ENCODE data around the gene NRTN. TPM values are rescaled to one million over a fixed set of nuclear protein-coding genes. Genes with fewer than 3 reads are reported as not detected.
A peak's percentile ranks its signal among the peaks of the same experiment; 100 is the strongest.
"Not testable (repeated sequence)": the region's sequence is repeated elsewhere in the genome, so short reads cannot be mapped to it uniquely, and the experiment has no call there.

The NRTN gene
- total RNA-seq, 1 donor from 2014 or later: not detected

DNA sequence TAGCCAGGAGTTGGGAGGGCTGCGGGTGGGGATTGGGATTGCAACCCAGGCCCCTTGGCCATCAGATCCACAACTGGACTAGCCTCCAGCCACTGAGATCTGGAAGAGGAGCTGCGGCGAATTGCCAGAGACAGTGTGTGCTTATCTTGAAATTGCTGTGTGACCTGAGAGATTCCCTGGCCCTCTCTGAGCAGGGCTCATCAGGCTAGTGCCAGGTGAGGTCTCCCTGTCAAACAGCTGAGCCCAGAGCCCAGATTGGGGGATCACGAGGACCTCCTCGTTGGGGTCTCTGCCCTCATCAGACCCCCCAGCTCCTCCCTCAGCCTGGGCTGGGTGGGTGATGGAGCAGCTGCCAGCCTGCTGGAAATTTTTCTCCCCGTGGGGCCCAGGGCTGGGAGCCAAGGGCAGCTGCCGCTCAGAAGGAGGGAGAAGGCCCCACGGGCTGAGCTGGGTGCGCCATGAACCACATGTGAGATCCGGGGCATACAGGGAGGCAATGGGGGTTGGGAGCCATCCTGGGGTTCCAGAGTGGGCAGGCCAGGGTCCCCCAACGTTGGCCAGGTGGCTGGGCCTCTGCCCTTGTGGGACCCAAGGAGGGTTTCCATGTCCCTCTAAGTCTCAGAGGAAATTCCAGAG is 58.3 kb downstream of the NRTN start:
- FAIRE-seq (no peak), DNase-seq (ENCODE audit: low spot score in 2 of 2) (no peak)

DNA sequence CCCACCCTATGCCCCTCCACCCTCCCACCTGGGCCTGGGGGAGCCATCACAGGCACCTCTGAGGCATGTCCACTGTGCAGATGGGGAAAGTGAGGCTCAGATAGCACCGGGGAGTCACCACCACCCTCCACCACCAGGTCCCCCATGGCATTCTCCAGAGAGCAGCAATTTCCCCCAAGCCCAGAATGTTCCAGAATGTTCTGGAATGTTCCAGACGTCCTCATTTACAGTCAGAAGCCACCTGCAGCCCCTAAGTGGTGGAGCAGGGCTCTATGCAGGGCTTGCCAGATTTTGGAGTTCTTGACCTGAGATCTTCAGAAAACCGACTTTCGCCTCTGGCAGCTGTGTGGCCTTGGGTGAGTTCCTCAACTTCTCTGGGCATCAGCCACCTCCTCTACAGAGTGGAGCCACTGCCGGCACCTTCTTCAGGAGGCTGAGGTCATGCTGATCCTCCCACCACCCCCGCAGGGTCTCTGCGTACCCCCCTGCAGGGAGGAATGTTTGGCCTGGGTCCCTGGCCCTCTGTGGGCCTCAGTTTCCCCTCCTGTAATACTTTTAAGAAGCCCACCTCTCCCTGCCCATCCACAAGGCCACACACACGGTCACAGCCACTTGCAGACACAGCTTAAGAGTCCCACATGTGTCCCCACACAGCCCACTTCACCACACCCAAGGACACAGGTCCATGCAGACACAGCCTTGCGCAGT is 59.3 kb downstream of the NRTN start:
- no peak for DNase-seq (ENCODE audit: low spot score in 2 of 2)
- no peak for FAIRE-seq

- DNase-seq (ENCODE audit: low spot score in 2 of 2) (peak in 1 of 2 donors; percentile 7), FAIRE-seq (no peak)
Measured at GRCh38 chr19:5864725-5865486, 60.0 kb downstream of the NRTN start.

GRCh38 chr19:5865772-5866171 is 60.9 kb downstream of the NRTN start:
- DNase-seq (ENCODE audit: low spot score in 2 of 2): no peak
- FAIRE-seq: no peak

- FAIRE-seq (no peak), DNase-seq (ENCODE audit: low spot score in 2 of 2) (no peak)
Measured at GRCh38 chr19:5867201-5868136, 62.6 kb downstream of the NRTN start.

GRCh38 chr19:5870986-5871394 is 66.1 kb downstream of the NRTN start:
- FAIRE-seq: no peak

DNA sequence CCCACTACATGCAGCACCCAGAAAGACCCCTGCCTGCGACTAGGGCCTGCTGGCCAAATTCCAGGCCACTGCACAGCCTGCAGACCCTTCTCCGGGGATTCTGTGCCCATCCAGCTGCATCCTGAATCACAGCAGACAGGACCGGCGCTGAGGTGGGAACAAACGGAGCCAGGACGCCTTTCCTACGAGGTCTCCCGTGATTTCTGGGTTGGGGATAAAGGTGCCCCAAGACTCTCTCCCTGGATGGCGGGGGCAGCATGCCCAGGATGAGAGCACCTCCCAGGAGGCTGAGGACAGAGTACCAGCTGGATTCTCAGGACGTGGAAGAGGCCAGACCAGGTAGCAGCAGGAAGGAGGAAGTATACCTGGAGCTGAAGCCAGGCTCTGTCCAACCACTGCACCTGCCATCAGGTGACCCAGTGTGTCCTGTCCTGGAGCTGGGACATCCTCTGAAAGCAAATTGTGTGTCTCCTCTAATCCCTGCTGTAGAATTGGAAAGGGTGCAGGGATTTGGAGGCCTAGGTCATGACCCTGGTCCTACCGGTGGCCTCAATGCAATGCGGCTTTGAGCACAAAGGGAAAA is 68.8 kb downstream of the NRTN start:
- no peak for FAIRE-seq
- DNase-seq (ENCODE audit: low spot score in 2 of 2): no peak

More at GRCh38 chr19:5870986-5871394, 66.1 kb downstream of the NRTN start:
- no peak for DNase-seq (ENCODE audit: low spot score in 2 of 2)

DNA sequence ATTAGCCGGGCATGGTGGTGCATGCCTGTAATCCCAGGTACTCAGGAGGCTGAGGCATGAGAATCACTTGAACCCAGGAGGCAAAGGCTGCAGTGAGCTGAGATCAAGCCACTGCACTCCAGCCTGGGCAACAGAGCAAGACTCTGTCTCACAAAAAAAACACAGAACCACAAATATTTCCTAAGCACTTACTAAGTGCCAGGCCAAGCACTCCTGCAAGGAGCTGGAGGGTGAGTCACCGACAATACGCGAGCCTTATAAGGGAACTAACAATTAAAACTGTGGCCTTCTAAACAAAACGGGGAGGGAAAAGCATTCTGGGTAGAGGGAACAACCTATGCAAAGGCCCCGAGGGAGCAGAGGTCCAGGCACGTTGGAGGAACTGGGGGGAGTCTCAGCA is 69.6 kb downstream of the NRTN start:
- FAIRE-seq; DNase-seq (ENCODE audit: low spot score in 2 of 2): not testable (repeated sequence)

DNA sequence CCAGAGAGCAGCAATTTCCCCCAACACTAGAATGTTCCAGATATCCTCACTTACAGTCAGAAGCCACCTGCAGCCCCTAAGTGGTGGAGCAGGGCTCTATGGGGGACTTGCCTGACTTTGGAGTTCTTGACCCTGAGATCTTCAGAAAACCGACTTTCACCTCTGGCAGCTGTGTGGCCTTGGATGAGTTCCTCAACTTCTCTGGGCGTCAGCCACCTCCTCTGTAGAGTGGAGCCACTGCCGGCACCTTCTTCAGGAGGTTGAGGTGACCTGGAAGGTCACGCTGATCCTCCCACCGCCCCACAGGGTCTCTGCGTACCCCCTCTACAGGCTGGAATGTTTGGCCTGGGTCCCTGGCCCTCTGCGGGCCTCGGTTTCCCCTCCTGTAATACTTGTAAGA is 72.6 kb downstream of the NRTN start:
- no peak for FAIRE-seq
- DNase-seq (ENCODE audit: low spot score in 2 of 2): no peak

DNA sequence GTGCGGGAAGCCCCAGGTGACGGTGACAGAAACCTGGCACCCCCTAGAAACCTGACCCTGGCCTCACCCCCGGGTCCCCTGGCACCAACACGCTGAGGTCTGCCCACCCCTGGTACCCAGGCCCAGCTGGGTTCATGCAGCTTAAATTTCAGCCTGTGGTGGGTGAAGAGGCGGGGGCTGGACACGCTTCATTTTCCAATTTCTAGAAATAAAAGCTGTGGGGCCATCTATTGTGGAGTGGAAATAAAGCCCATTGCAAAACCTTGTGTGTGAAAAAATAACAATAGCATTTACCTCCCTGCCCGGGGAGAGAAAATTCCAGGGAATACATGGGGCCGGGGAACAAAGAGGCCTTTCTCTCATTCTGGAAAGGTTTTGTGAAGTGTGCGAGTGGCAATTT is 73.0 kb downstream of the NRTN start:
- no peak for FAIRE-seq

More for the DNA sequence above, 73.0 kb downstream of the NRTN start:
- DNase-seq (ENCODE audit: low spot score in 2 of 2): no peak

Other genes starting within 250 kb of the NRTN start
- gene TINCR, start 237.1 kb upstream of the NRTN start, total RNA-seq: 0.41 TPM
- 37.9 TPM for gene SAFB2, start 182.3 kb upstream of the NRTN start, total RNA-seq
- gene SAFB, start 182.0 kb upstream of the NRTN start, total RNA-seq: 86.4 TPM
- gene MICOS13, start 124.6 kb upstream of the NRTN start, total RNA-seq: 15.1 TPM
- 27.3 TPM for gene HSD11B1L, start 124.0 kb upstream of the NRTN start, total RNA-seq
- 262 TPM for gene RPL36, start 114.8 kb upstream of the NRTN start, total RNA-seq
- gene LONP1, start 84.9 kb upstream of the NRTN start, total RNA-seq: 39.9 TPM
- 0.41 TPM for gene CATSPERD, start 84.4 kb upstream of the NRTN start, total RNA-seq
- 0.41 TPM for gene PRR22, start 20.3 kb upstream of the NRTN start, total RNA-seq
- gene DUS3L, start 13.9 kb upstream of the NRTN start, total RNA-seq: 13.9 TPM
- gene FUT6, start 34.6 kb downstream of the NRTN start, total RNA-seq: not detected
- gene FUT3, start 46.4 kb downstream of the NRTN start, total RNA-seq: not detected
- not detected for gene FUT5, start 65.5 kb downstream of the NRTN start, total RNA-seq
- 97.8 TPM for gene NDUFA11, start 98.7 kb downstream of the NRTN start, total RNA-seq
- 3.7 TPM for gene VMAC, start 99.8 kb downstream of the NRTN start, total RNA-seq
- gene CAPS, start 109.2 kb downstream of the NRTN start, total RNA-seq: 2.4 TPM
- 41.6 TPM for gene RANBP3, start 173.1 kb downstream of the NRTN start, total RNA-seq